MM.1S (cell line): Measurements from ENCODE around the gene BRINP1.

Experiments used
- DNase-seq: peaks from one replicate; pipeline ENCODE4 v3.0.0-alpha.2; 2015
- H2AFZ ChIP-seq: fragments of 300-600 bp; sonication (generic); 2 replicates; pipeline ENCODE4 v1.6.0; 2016; ENCODE audit warnings: antibody characterized with exemption, low read length
- H3F3A ChIP-seq: fragments of 300-600 bp; sonication (generic); 2 replicates; pipeline ENCODE4 v1.6.1; 2016; ENCODE audit warnings: mild to moderate bottlenecking, antibody characterized with exemption, low read length, moderate library complexity, mixed read lengths; ENCODE audit not compliant: insufficient read depth
- H3K27ac ChIP-seq: fragments of 300-600 bp; sonication (generic); 2 replicates; pipeline ENCODE4 v1.5.1; 2016; ENCODE audit warnings: mild to moderate bottlenecking, low read length
- H3K27me3 ChIP-seq: fragments of 300-600 bp; sonication (generic); replicated peaks from 2 replicates; pipeline ENCODE4 v1.6.0; 2016; ENCODE audit warnings: low read length; ENCODE audit not compliant: insufficient read depth
- H3K36me3 ChIP-seq: fragments of 300-600 bp; sonication (generic); replicated peaks from 2 replicates; pipeline ENCODE4 v1.6.1; 2016; ENCODE audit warnings: mild to moderate bottlenecking, low read length, mixed read lengths; ENCODE audit not compliant: insufficient read depth
- H3K4me1 ChIP-seq: fragments of 300-600 bp; sonication (generic); 2 replicates; pipeline ENCODE4 v1.6.1; 2016; ENCODE audit warnings: low read length, mixed read lengths
- H3K4me2 ChIP-seq: fragments of 300-600 bp; sonication (generic); 2 replicates; pipeline ENCODE4 v1.6.0; 2016; ENCODE audit warnings: low read depth, low read length
- H3K4me3 ChIP-seq: fragments of 300-600 bp; sonication (generic); 2 replicates; pipeline ENCODE4 v1.5.1; 2016; ENCODE audit warnings: low read length, mixed read lengths
- H3K79me2 ChIP-seq: fragments of 300-600 bp; sonication (generic); 2 replicates; pipeline ENCODE4 v1.6.1; 2016; ENCODE audit warnings: mixed run types, low read length, mixed read lengths
- H3K9ac ChIP-seq: fragments of 300-600 bp; sonication (generic); 2 replicates; pipeline ENCODE4 v1.6.1; 2016; ENCODE audit warnings: low read length, mixed read lengths
- H3K9me2 ChIP-seq: fragments of 300-600 bp; sonication (generic); replicated peaks from 2 replicates; pipeline ENCODE4 v1.6.1; 2016; ENCODE audit warnings: mild to moderate bottlenecking, low read length, mixed read lengths; ENCODE audit not compliant: insufficient read depth
- H3K9me3 ChIP-seq: fragments of 300-600 bp; sonication (generic); replicated peaks from 2 replicates; pipeline ENCODE4 v1.6.1; 2016; ENCODE audit warnings: mild to moderate bottlenecking, low read length, mixed read lengths; ENCODE audit not compliant: insufficient read depth
- H4K20me1 ChIP-seq: fragments of 300-600 bp; sonication (generic); 2 replicates; pipeline ENCODE4 v1.6.1; 2016; ENCODE audit warnings: mild to moderate bottlenecking, low read length, moderate library complexity, mixed read lengths; ENCODE audit not compliant: insufficient read depth
- EZH2 ChIP-seq: fragments of 300-600 bp; sonication (generic); optimal IDR thresholded peaks from 2 replicates; pipeline ENCODE3; 2017; ENCODE audit warnings: low read depth, mild to moderate bottlenecking, antibody characterized with exemption, low read length, mixed read lengths
- EZH2phosphoT487 ChIP-seq: fragments of 300-600 bp; sonication (generic); IDR thresholded peaks from 2 replicates; pipeline ENCODE4 v1.6.1; 2018; ENCODE audit warnings: antibody characterized with exemption, low read length
- TF ChIP-seq, protein P1 (sequence below): fragments of 300-600 bp; sonication (generic); IDR thresholded peaks from 2 replicates; pipeline ENCODE4 v1.5.1; 2016; ENCODE audit warnings: antibody characterized with exemption, low read length, mixed read lengths

The BRINP1 gene

DNA sequence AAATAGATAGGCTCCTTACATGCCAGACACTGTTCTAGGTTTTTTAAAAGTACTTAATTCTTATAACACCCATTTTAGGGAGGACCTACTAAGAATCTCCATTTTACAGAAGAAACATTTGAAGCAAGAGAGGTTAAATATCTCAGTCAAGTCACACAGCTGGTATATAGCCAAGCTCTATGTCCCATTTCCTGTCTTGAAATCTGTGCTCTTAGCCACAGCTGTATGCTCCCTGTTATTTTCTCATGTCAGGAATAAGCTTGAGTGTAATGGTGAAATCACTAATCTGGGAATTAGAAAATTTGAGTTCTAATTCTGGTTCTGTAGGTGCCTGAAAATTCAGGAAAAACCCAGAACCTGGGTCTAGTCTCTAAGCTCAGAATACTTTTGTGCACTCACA is 208.7 kb downstream of the BRINP1 start:
- no peaks in the 10 kb centered on the region for H3K4me1 ChIP-seq
- no peaks in the 10 kb centered on the region for H4K20me1 ChIP-seq
- H3K9ac ChIP-seq = no peak overlapping the region
- H3K27me3 ChIP-seq = no peaks in the 10 kb centered on the region
- TF ChIP-seq, protein P1, sequence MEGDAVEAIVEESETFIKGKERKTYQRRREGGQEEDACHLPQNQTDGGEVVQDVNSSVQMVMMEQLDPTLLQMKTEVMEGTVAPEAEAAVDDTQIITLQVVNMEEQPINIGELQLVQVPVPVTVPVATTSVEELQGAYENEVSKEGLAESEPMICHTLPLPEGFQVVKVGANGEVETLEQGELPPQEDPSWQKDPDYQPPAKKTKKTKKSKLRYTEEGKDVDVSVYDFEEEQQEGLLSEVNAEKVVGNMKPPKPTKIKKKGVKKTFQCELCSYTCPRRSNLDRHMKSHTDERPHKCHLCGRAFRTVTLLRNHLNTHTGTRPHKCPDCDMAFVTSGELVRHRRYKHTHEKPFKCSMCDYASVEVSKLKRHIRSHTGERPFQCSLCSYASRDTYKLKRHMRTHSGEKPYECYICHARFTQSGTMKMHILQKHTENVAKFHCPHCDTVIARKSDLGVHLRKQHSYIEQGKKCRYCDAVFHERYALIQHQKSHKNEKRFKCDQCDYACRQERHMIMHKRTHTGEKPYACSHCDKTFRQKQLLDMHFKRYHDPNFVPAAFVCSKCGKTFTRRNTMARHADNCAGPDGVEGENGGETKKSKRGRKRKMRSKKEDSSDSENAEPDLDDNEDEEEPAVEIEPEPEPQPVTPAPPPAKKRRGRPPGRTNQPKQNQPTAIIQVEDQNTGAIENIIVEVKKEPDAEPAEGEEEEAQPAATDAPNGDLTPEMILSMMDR = no peak
- TF ChIP-seq EZH2phosphoT487 = no peak
- TF ChIP-seq EZH2 = no peak
- H3F3A ChIP-seq = no peaks in the 10 kb centered on the region
- no peak overlapping the region for H3K4me2 ChIP-seq
- H3K27ac ChIP-seq = no peak overlapping the region
- H3K79me2 ChIP-seq = no peaks in the 10 kb centered on the region
- no peaks in the 10 kb centered on the region for H3K9me3 ChIP-seq
- no peak for DNase-seq
- H3K36me3 ChIP-seq = no peaks in the 10 kb centered on the region
- H3K9me2 ChIP-seq = no peaks in the 10 kb centered on the region
- H2AFZ ChIP-seq = no peak overlapping the region
- H3K4me3 ChIP-seq = no peak overlapping the region

DNA sequence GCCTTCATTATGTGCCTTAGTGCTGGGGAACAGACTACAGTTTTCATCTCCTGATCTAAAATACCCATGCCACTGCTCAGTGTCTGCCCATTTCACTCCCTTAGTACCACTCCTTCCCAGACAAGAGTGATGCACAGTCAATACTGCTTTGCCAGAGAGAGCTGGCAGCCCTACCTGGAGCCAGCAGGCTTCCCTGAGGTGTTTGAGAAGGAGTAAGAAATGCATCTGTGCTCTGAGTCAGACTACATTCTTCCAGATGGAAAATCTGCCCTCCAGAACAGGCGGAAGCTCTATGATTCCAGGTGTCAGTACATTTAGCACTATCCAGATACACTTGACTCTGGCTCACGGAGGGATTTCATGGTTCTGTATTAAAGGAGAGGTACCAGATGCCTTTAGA is 209.8 kb downstream of the BRINP1 start:
- Histone ChIP-seq H3K9me2 (no peaks in the 10 kb centered on the region), H3K9ac (no peak overlapping the region)
- no peak for TF ChIP-seq EZH2
- TF ChIP-seq, protein P1 = no peak
- TF ChIP-seq EZH2phosphoT487 = no peak

DNA sequence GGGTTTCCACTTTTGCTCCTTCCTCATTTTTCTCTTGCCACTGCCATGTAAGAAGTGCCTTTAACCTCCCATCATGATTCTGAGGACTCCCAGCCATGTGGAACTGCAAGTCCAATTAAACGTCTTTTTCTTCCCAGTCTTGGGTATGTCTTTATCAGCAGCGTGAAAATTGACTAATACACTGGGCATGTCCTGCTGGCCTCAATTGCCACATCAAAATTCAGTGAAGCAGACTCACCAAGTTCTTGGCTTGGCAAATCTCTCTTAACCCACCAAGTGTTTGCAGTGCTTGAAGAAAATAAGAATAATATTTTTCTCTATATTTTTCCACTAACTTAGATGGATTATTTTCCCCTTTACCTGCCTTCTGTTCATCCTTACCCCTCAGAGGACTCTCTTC is 212.0 kb downstream of the BRINP1 start:
- H3K9me2 ChIP-seq = no peaks in the 10 kb centered on the region

More for the DNA sequence above, 209.8 kb downstream of the BRINP1 start:
- H3K4me1 ChIP-seq = no peaks in the 10 kb centered on the region
- no peak overlapping the region for H3K4me2 ChIP-seq
- H3K9me3 ChIP-seq = no peaks in the 10 kb centered on the region
- H3K36me3 ChIP-seq = no peaks in the 10 kb centered on the region
- H3K27ac ChIP-seq = no peak overlapping the region
- H3K27me3 ChIP-seq = no peaks in the 10 kb centered on the region
- no peak for DNase-seq
- H3K4me3 ChIP-seq = no peak overlapping the region
- H4K20me1 ChIP-seq = no peaks in the 10 kb centered on the region
- H3F3A ChIP-seq = no peaks in the 10 kb centered on the region
- H2AFZ ChIP-seq = no peak overlapping the region
- H3K79me2 ChIP-seq = no peaks in the 10 kb centered on the region

More for the DNA sequence above, 212.0 kb downstream of the BRINP1 start:
- TF ChIP-seq, protein P1 = no peak
- TF ChIP-seq EZH2phosphoT487 (no peak), EZH2 (no peak)
- Histone ChIP-seq H3K79me2 (no peaks in the 10 kb centered on the region), H3K9me3 (no peaks in the 10 kb centered on the region), H3F3A (no peaks in the 10 kb centered on the region), H4K20me1 (no peaks in the 10 kb centered on the region), H3K4me3 (no peak overlapping the region), H3K27ac (no peak overlapping the region), H3K9ac (no peak overlapping the region), H3K4me2 (no peak overlapping the region), H3K27me3 (no peaks in the 10 kb centered on the region), H2AFZ (no peak overlapping the region), H3K36me3 (no peaks in the 10 kb centered on the region), H3K4me1 (no peaks in the 10 kb centered on the region)
- no peak for DNase-seq
